Measurements from ENCODE around the gene KIF26A. TPM values are rescaled to one million over a fixed set of nuclear protein-coding genes. Genes with fewer than 3 reads are reported as not detected.

KIF26A gene
- polyA plus RNA-seq, 1 donor from 2014 or later, result 11.2 TPM

- Histone ChIP-seq H3K79me2 (replicated peaks; ENCODE audit: insufficient read depth, low read length) (peaks cover 16% of the 10 kb centered on the region), H3K27me3 (ENCODE audit: insufficient read depth, low read depth, low read length) (peaks cover 29% of the 10 kb centered on the region), H3K9me2 (ENCODE audit: insufficient read depth, low read length) (no peaks in the 10 kb centered on the region), H3K36me3 (ENCODE audit: insufficient read depth, low read length) (no peaks in the 10 kb centered on the region), H3K4me2 (ENCODE audit: low read length) (peak overlapping the region; percentile 73), H3K27ac (ENCODE audit: low read length) (peak overlapping the region; percentile 34), H3K9ac (ENCODE audit: low read length) (peak overlapping the region; percentile 72), H3K4me3 (ENCODE audit: low read length) (peak overlapping the region; percentile 95), H3K9me3 (ENCODE audit: low read length) (no peaks in the 10 kb centered on the region), H2AFZ (ENCODE audit: low read depth, low read length) (no peak overlapping the region), H4K20me1 (ENCODE audit: insufficient read depth) (no peaks in the 10 kb centered on the region), H3F3A (ENCODE audit: insufficient read depth, low read length, poor library complexity, severe bottlenecking) (no peaks in the 10 kb centered on the region)
- peak; percentile 84 for TF ChIP-seq MXI1 (conservative IDR thresholded peaks at IDR 0.05; ENCODE audit: poor library complexity, severe bottlenecking)
- peak; percentile 11 for TF ChIP-seq EP300 (conservative IDR thresholded peaks at IDR 0.05; ENCODE audit: poor library complexity, severe bottlenecking)
- TF ChIP-seq POLR2AphosphoS5 (IDR thresholded peaks at IDR 0.05), result no peak
- peak; percentile 95 for TF ChIP-seq CTCF (IDR thresholded peaks at IDR 0.05; ENCODE audit: poor library complexity, severe bottlenecking)
- peak; percentile 98 for TF ChIP-seq SMC3 (conservative IDR thresholded peaks at IDR 0.05; ENCODE audit: poor library complexity)
- peak; percentile 97 for TF ChIP-seq RAD21 (conservative IDR thresholded peaks at IDR 0.05)
- TF ChIP-seq EZH2 (IDR thresholded peaks at IDR 0.05; ENCODE audit: borderline replicate concordance, insufficient read depth, low read length, poor library complexity, severe bottlenecking), result no peak
- TF ChIP-seq REST (IDR thresholded peaks at IDR 0.05; ENCODE audit: borderline replicate concordance), result no peak
- no peak for TF ChIP-seq TAF1 (IDR thresholded peaks at IDR 0.05; ENCODE audit: low read depth)
These were observed 890 bp upstream of the KIF26A start for GRCh38 chr14:104137297-104138097.

- Histone ChIP-seq H3K4me3 (ENCODE audit: low read length) (peak overlapping the region; percentile 95), H2AFZ (ENCODE audit: low read depth, low read length) (no peak overlapping the region), H3K27me3 (ENCODE audit: insufficient read depth, low read depth, low read length) (peaks cover 29% of the 10 kb centered on the region), H3K27ac (ENCODE audit: low read length) (no peak overlapping the region), H3K4me2 (ENCODE audit: low read length) (peak overlapping the region; percentile 68), H3K9me2 (ENCODE audit: insufficient read depth, low read length) (no peaks in the 10 kb centered on the region), H3F3A (ENCODE audit: insufficient read depth, low read length, poor library complexity, severe bottlenecking) (no peaks in the 10 kb centered on the region), H3K36me3 (ENCODE audit: insufficient read depth, low read length) (no peaks in the 10 kb centered on the region), H3K9me3 (ENCODE audit: low read length) (no peaks in the 10 kb centered on the region), H3K9ac (ENCODE audit: low read length) (peak overlapping the region; percentile 72), H4K20me1 (ENCODE audit: insufficient read depth) (no peaks in the 10 kb centered on the region), H3K79me2 (replicated peaks; ENCODE audit: insufficient read depth, low read length) (peaks cover 16% of the 10 kb centered on the region)
- no peak for TF ChIP-seq TAF1 (IDR thresholded peaks at IDR 0.05; ENCODE audit: low read depth)
- peak; percentile 10 for TF ChIP-seq SMC3 (conservative IDR thresholded peaks at IDR 0.05; ENCODE audit: poor library complexity)
These were observed 502 bp downstream of the KIF26A start for GRCh38 chr14:104138718-104139459.
